ENCODE measurements around the gene DUSP14.

DNA sequence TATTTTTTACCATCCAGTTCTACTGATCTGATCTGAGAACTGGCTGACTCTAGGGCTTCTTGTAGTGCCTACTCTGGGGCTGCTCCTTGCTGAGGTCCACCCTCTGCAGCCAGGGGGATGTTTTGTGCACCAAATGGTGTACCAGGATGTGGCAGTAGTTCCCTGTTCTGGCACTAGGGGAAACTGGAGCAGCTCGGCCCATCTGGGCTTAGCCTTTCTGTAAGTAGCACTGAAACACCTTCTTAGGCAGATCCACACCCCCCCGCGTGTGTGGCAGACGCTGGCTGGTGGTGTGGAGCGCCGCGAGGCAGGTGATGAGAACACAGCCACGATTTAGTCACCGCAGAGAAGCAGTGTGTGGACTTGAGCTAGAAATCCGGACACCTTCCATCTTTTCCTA, 17.0 kb downstream of the DUSP14 start:
- TF ChIP-seq, protein P1, sequence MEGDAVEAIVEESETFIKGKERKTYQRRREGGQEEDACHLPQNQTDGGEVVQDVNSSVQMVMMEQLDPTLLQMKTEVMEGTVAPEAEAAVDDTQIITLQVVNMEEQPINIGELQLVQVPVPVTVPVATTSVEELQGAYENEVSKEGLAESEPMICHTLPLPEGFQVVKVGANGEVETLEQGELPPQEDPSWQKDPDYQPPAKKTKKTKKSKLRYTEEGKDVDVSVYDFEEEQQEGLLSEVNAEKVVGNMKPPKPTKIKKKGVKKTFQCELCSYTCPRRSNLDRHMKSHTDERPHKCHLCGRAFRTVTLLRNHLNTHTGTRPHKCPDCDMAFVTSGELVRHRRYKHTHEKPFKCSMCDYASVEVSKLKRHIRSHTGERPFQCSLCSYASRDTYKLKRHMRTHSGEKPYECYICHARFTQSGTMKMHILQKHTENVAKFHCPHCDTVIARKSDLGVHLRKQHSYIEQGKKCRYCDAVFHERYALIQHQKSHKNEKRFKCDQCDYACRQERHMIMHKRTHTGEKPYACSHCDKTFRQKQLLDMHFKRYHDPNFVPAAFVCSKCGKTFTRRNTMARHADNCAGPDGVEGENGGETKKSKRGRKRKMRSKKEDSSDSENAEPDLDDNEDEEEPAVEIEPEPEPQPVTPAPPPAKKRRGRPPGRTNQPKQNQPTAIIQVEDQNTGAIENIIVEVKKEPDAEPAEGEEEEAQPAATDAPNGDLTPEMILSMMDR (IDR thresholded peaks at IDR 0.05): peak in 1 of 3 donors; percentile 48
- TF ChIP-seq POLR2AphosphoS5 (IDR thresholded peaks at IDR 0.05): no peak
